ENCODE results near the gene PARP6.
A peak's percentile ranks its signal among the peaks of the same experiment; 100 is the strongest.

PARP6 gene

GRCh38 chr15:72216079-72216478 is 56.3 kb downstream of the PARP6 start:
- TF ChIP-seq NFIC (IDR thresholded peaks at IDR 0.05), result no peak
- TF ChIP-seq EGR1 (IDR thresholded peaks at IDR 0.05), result no peak
- TF ChIP-seq FOXM1 (IDR thresholded peaks at IDR 0.05; ENCODE audit: borderline replicate concordance, low read depth), result no peak
- no peak for TF ChIP-seq TAF1 (IDR thresholded peaks at IDR 0.05; ENCODE audit: low read depth)
- no peak for TF ChIP-seq EP300 (IDR thresholded peaks at IDR 0.05; ENCODE audit: borderline replicate concordance)
- no peak for TF ChIP-seq TCF12 (IDR thresholded peaks at IDR 0.05; ENCODE audit: low read depth)
- TF ChIP-seq YY1 (IDR thresholded peaks at IDR 0.05; ENCODE audit: low read depth), result no peak
- TF ChIP-seq REST (IDR thresholded peaks at IDR 0.05; ENCODE audit: low read depth), result no peak
- no peak for TF ChIP-seq RAD21 (IDR thresholded peaks at IDR 0.05; ENCODE audit: low read depth)
- no peak for TF ChIP-seq CEBPB (IDR thresholded peaks at IDR 0.05)
- TF ChIP-seq ZBTB7A (IDR thresholded peaks at IDR 0.05; ENCODE audit: low read depth), result no peak
- TF ChIP-seq CREB1 (IDR thresholded peaks at IDR 0.05; ENCODE audit: low read depth), result no peak
- no peak for TF ChIP-seq MAX (IDR thresholded peaks at IDR 0.05)
- no peak for TF ChIP-seq TEAD4 (IDR thresholded peaks at IDR 0.05)
- no peak for TF ChIP-seq USF1 (IDR thresholded peaks at IDR 0.05)

- TF ChIP-seq MAX (IDR thresholded peaks at IDR 0.05), result no peak
- TF ChIP-seq NFIC (IDR thresholded peaks at IDR 0.05), result 0 out of 2 replicates have a peak, but pooled peaks have one; percentile 17
These were observed 64.7 kb downstream of the PARP6 start for GRCh38 chr15:72207558-72208085.

GRCh38 chr15:72206677-72207000 is 65.7 kb downstream of the PARP6 start:
- TF ChIP-seq MAX (IDR thresholded peaks at IDR 0.05) (no peak), TAF1 (IDR thresholded peaks at IDR 0.05; ENCODE audit: low read depth) (no peak), USF1 (IDR thresholded peaks at IDR 0.05) (no peak), NFIC (IDR thresholded peaks at IDR 0.05) (no peak), EGR1 (IDR thresholded peaks at IDR 0.05) (no peak), TCF12 (IDR thresholded peaks at IDR 0.05; ENCODE audit: low read depth) (no peak), EP300 (IDR thresholded peaks at IDR 0.05; ENCODE audit: borderline replicate concordance) (no peak), CREB1 (IDR thresholded peaks at IDR 0.05; ENCODE audit: low read depth) (no peak), RAD21 (IDR thresholded peaks at IDR 0.05; ENCODE audit: low read depth) (no peak), TEAD4 (IDR thresholded peaks at IDR 0.05) (no peak)

- TF ChIP-seq YY1 (IDR thresholded peaks at IDR 0.05; ENCODE audit: low read depth) (no peak), TCF12 (IDR thresholded peaks at IDR 0.05; ENCODE audit: low read depth) (no peak), CREB1 (IDR thresholded peaks at IDR 0.05; ENCODE audit: low read depth) (no peak), ZBTB7A (IDR thresholded peaks at IDR 0.05; ENCODE audit: low read depth) (no peak), NFIC (IDR thresholded peaks at IDR 0.05) (no peak), TAF1 (IDR thresholded peaks at IDR 0.05; ENCODE audit: low read depth) (no peak), CEBPB (IDR thresholded peaks at IDR 0.05) (no peak), MAX (IDR thresholded peaks at IDR 0.05) (no peak), FOXM1 (IDR thresholded peaks at IDR 0.05; ENCODE audit: borderline replicate concordance, low read depth) (no peak), EGR1 (IDR thresholded peaks at IDR 0.05) (no peak), EP300 (IDR thresholded peaks at IDR 0.05; ENCODE audit: borderline replicate concordance) (no peak)
These were observed 66.3 kb downstream of the PARP6 start for GRCh38 chr15:72205896-72206676.

- TF ChIP-seq CEBPB (IDR thresholded peaks at IDR 0.05), result no peak
- no peak for TF ChIP-seq RAD21 (IDR thresholded peaks at IDR 0.05; ENCODE audit: low read depth)
- no peak for TF ChIP-seq YY1 (IDR thresholded peaks at IDR 0.05; ENCODE audit: low read depth)
- TF ChIP-seq FOXM1 (IDR thresholded peaks at IDR 0.05; ENCODE audit: borderline replicate concordance, low read depth), result no peak
- no peak for TF ChIP-seq ZBTB7A (IDR thresholded peaks at IDR 0.05; ENCODE audit: low read depth)
These were observed 67.1 kb downstream of the PARP6 start for GRCh38 chr15:72205273-72205672.

- TF ChIP-seq FOXM1 (IDR thresholded peaks at IDR 0.05; ENCODE audit: borderline replicate concordance, low read depth) (no peak), ZBTB7A (IDR thresholded peaks at IDR 0.05; ENCODE audit: low read depth) (no peak), CEBPB (IDR thresholded peaks at IDR 0.05) (no peak), RAD21 (IDR thresholded peaks at IDR 0.05; ENCODE audit: low read depth) (no peak)
These were observed 68.9 kb downstream of the PARP6 start for GRCh38 chr15:72203507-72203837.

GRCh38 chr15:72202801-72203506 is 69.4 kb downstream of the PARP6 start:
- TF ChIP-seq MAX (IDR thresholded peaks at IDR 0.05) (no peak), RAD21 (IDR thresholded peaks at IDR 0.05; ENCODE audit: low read depth) (no peak), CREB1 (IDR thresholded peaks at IDR 0.05; ENCODE audit: low read depth) (no peak), TCF12 (IDR thresholded peaks at IDR 0.05; ENCODE audit: low read depth) (no peak), USF1 (IDR thresholded peaks at IDR 0.05) (no peak), TEAD4 (IDR thresholded peaks at IDR 0.05) (no peak), TAF1 (IDR thresholded peaks at IDR 0.05; ENCODE audit: low read depth) (no peak), ZBTB7A (IDR thresholded peaks at IDR 0.05; ENCODE audit: low read depth) (no peak), REST (IDR thresholded peaks at IDR 0.05; ENCODE audit: low read depth) (no peak), YY1 (IDR thresholded peaks at IDR 0.05; ENCODE audit: low read depth) (no peak), EGR1 (IDR thresholded peaks at IDR 0.05) (no peak), FOXM1 (IDR thresholded peaks at IDR 0.05; ENCODE audit: borderline replicate concordance, low read depth) (no peak), CEBPB (IDR thresholded peaks at IDR 0.05) (no peak), NFIC (IDR thresholded peaks at IDR 0.05) (no peak)

Data from Ishikawa (cell line).